NCI-H226 (cell line): ENCODE data around the gene CRIP3.

Source experiments
- DNase-seq: peaks from one replicate; pipeline ENCODE4 v3.0.0-alpha.2; 2015

Gene CRIP3

GRCh38 chr6:43271103-43271815 is 37.4 kb downstream of the CRIP3 start:
- DNase-seq: no peak

- no peak for DNase-seq
These were observed 39.2 kb downstream of the CRIP3 start for GRCh38 chr6:43269273-43270007.

GRCh38 chr6:43268782-43269272 is 39.8 kb downstream of the CRIP3 start:
- no peak for DNase-seq

- DNase-seq: no peak
These were observed 40.3 kb downstream of the CRIP3 start for GRCh38 chr6:43268355-43268700.

GRCh38 chr6:43267619-43268354 is 40.8 kb downstream of the CRIP3 start:
- no peak for DNase-seq

GRCh38 chr6:43265564-43265963 is 43.1 kb downstream of the CRIP3 start:
- DNase-seq: no peak

GRCh38 chr6:43264599-43265145 is 44.0 kb downstream of the CRIP3 start:
- no peak for DNase-seq

GRCh38 chr6:43263314-43264178 is 45.1 kb downstream of the CRIP3 start:
- DNase-seq: peak; percentile 31

- no peak for DNase-seq
These were observed 45.8 kb downstream of the CRIP3 start for GRCh38 chr6:43262780-43263313.

- DNase-seq: no peak
These were observed 46.4 kb downstream of the CRIP3 start for GRCh38 chr6:43262000-43262779.

GRCh38 chr6:43261198-43261597 is 47.4 kb downstream of the CRIP3 start:
- DNase-seq: no peak

- DNase-seq: no peak
These were observed 47.8 kb downstream of the CRIP3 start for GRCh38 chr6:43260791-43261190.

- no peak for DNase-seq
These were observed 49.6 kb downstream of the CRIP3 start for GRCh38 chr6:43258807-43259686.

GRCh38 chr6:43258180-43258579 is 50.4 kb downstream of the CRIP3 start:
- DNase-seq: no peak

GRCh38 chr6:43257367-43258145 is 51.1 kb downstream of the CRIP3 start:
- DNase-seq: no peak

GRCh38 chr6:43256670-43257366 is 51.8 kb downstream of the CRIP3 start:
- DNase-seq: no peak
